HG02798 (cell line): Measurements from ENCODE around the gene MYT1.

Source experiments
- ATAC-seq: cut with Tn5 transposase; IDR thresholded peaks from one replicate; pipeline ENCODE4 v1.9.1; 2021; ENCODE audit warnings: mild to moderate bottlenecking; ENCODE audit not compliant: unreplicated experiment, poor library complexity

MYT1 gene

DNA sequence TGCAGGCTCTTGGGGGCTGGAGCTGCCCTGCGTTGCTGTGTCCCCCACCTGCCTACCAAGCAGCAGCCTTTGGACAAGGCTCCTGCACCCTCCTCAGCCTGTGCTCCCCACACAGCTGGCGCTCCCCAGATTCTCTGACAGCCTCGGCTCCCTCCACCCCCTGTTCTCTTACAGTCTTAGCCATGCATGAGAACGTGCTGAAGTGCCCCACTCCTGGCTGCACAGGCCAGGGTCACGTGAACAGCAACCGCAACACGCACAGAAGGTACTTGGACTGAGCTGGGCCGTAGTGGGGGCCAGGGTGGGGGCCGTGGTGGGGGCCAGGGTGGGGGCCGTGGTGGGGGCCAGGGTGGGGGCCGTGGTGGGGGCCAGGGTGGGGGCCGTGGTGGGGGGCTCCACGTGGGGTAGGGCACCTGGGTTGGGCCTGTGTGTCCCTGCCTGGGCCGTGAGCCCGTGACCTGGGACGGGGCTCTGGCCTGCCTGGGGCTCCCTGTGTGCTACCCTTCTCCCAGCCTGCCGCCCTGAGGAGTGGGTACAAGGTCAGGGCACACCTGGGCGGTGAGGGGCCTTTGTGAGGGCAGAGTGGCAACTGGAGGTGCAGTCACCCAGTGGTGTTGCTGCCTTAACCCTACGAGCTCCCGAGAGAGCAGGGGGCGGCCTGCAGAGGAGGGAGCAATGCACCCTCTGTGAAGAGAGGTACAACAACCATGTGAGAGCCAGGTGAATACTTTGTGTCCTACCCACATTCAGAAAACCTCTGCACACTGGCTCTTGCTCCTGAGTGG is 47.8 kb downstream of the MYT1 start:
- no peak for ATAC-seq

DNA sequence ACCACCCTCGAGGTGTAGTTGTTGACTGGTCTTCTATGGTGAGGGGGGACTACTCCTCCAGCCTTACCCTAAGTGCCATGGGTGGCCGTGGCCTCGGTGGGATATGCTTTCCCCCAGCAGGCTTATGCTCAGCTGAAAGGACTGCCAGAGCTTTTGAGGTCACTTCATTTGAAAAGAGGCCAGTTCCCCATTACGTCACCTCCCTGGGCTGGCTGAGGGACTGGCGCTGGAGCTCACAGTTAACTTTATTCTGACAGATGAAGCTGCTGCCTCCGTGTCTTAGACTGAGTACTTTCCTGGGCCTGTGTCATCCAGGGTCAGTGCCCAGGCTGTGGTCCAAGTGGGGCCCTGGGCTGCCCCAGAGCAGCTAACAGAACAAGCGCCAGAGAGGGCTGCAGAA is 48.5 kb downstream of the MYT1 start:
- ATAC-seq = no peak

DNA sequence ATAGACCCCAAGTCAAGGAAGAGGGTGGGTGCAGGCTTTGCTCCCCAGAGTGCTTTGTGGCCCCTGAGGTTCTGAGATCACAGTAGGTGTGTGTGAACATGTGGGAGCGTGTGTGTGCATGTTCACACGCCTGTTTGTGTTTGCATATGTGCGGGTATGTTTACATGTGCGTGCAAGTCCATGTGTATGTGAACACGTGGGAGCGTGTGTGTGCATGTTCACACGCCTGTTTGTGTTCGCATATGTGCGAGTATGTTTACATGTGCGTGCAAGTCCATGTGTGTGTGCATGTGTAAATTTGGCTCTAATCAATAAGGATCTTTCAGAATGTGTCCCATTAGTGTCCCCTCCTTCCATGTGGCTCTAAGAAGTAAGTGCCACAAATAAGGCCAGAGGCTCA is 49.9 kb downstream of the MYT1 start:
- ATAC-seq = no peak

DNA sequence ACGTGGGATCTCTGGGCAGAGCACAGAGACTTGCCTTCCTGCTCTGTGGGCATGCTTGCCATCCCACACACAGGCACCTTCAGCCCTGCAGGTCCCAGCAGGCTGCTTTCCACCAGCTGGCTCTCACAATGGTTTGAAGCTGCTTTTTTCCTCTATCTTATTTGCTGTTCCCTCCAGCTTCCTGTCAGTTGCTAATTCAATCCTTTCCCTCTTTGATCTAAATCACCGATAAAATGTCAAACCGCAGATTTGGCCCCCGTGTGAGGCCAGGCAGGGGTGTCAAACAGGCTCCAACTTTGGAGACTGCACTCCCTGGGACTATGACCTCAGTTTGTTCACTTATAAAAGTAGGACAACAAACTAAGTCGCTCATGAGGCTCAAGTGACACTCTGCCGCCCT is 50.7 kb downstream of the MYT1 start:
- ATAC-seq = no peak

DNA sequence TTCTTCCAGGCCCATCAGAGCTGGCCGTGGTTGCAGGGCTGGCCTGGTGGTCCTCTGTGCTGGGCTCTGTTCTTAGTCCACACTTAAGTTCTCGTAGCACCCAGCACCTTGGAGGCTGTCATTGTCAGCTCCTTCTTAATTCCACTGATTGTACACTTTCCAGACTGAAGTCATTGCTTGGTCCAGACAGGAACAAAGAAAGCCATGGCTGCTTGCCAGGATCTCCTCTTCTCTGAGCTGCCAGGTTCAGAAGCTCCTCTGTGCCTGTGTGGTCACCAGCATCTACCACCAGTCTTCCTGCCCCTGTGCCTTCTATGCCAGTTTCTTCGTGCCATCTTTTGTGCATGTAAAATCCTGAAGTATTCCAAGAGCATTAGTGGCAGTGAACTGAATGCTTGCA is 51.8 kb downstream of the MYT1 start:
- no peak for ATAC-seq

DNA sequence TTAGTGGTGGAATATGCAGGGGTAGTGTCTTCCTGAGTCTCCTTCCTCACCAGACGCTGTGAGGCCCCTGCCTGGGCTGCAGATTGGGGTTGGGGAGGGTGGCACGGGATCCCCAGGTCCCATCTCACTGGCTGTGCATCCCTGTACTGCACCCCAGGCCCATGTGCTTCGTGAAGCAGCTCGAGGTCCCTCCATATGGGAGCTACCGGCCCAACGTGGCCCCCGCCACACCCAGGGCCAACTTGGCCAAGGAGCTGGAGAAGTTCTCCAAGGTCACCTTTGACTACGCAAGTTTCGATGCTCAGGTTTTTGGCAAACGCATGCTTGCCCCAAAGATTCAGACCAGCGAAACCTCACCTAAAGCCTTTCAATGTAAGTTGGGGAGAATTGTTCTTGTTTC is 52.7 kb downstream of the MYT1 start:
- ATAC-seq = no peak

DNA sequence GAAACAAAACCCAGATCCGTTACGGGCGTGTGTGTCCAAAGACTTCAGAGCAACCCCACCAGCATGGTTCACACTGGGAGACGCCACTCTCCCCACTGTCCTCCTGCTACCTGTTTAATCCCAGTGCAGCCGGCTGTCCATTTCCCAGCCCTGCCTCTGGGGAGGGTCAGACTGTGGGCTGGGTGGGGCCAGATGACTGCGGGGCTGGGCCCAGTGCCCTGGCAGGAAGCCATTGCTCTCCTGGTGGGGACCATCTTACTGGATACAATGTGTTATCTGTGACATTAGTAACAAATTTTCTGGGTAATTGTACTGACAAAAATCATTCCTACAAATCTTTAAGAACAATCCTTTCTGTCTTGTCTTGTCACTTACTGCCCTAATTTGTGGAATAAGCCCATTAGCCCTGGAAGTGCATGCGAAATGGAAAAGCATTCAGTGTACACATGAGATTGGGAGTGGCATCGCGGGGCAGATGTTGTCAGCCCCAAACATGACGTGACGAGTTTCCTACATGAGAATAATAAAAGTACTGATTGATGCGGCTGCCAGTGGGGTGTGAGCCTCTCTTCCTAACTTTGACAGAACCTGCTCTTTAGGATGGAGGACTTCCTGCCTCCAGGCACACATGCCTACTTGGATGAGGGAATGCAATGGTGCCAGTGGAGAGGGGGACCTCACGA is 53.4 kb downstream of the MYT1 start:
- no peak for ATAC-seq

DNA sequence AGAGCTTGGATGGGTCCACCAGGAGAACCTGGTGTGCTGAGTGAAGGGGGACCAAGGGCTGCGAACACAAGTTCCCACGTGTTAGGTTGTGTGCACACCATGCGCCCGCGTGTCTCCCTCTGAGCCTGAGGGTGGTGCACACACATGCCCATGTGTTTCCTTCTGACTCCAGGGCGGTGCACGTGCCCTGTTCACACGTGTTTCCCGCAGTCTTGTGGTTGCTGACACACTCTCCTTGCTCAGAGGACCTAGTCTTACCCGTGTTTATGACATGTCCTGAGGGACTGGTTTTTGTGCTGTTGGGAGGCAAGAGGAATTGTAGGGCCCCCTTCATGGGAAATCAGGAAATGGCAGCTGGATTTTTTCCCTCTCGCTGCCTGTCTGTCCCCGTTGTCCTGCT is 55.0 kb downstream of the MYT1 start:
- ATAC-seq = no peak

DNA sequence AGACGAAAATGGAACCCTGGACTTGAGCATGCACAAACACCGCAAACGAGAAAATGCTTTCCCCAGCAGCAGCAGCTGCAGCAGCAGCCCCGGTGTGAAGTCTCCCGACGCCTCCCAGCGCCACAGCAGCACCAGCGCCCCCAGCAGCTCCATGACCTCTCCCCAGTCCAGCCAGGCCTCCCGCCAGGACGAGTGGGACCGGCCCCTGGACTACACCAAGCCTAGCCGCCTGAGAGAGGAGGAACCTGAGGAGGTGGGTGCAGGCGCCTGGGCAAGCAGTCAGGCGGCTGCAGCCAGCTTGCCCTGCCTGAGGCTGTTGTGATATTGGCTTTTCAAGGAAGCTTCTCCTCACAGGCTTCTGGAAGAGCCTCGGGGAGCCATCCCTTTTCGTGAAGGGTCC is 55.5 kb downstream of the MYT1 start:
- ATAC-seq = no peak

DNA sequence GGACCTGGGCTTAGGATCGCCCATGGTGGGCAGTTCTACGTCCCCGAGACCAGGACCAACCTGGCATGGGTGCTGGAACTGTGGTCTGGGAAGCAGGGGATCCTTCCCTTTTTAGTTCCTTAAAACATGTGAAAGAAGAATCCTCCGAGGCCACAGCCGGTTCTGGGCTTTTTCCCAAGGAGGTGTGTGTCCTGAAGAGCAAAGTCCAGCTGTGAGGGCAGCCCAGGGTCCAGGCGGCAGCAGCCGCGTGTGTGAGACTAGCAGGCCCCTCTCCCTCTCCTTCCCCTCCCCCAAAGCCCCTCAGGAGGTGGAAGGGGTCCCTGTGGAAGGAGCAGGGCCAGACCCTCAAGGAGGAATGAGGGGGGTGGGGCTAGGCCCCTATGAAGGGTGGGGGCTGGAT is 56.2 kb downstream of the MYT1 start:
- ATAC-seq = no peak

DNA sequence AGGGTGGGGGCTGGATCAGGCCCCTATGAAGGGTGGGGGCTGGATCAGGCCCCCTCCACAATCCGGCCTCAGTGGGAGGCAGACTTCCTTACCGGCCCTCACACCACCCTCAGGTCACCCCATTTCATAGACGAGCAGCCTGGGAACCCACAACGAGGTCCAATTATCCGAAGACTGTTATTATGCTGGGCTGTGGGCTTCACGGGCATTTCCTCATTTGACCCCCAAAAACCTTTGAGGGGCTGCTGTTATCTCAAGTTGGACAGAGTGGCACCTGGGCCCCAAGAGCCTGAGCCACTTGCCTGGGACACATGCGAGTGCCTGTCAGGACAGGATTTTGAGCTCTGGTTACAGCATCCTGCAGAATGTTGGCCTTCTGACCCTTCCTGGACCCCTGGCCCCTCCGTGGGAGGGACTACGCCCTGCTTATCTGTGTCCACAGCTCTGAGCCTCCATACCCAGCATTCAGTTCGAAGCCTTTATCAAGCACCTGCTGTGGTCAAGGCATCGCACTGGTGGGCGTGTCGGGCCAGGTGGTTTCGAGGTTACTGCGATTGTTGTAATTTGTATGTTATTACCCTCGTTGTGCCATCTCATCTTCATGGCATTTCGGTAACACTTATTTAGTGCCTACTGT is 56.8 kb downstream of the MYT1 start:
- no peak for ATAC-seq

DNA sequence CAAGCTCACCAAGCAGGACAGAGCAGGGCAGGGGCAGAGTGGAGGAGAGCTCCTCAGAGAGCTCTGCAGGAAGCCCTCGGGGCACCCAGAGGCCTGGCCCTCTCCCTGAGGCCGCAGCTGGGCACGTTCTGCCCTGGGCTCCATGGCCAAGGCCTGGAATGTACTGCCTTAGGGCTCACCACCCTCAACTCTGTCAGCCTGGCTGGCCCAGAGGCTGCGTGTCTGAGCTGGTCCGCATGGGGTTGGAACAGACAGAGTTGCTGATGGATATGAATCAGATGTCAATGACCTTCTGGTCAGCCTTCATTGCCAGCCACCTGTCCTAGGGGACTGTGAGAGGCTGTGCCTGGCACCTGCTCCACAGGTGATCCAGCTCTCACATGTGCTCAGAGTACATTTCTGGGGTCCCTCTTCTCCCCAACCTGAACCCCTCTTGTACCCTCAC is 58.1 kb downstream of the MYT1 start:
- no peak for ATAC-seq

DNA sequence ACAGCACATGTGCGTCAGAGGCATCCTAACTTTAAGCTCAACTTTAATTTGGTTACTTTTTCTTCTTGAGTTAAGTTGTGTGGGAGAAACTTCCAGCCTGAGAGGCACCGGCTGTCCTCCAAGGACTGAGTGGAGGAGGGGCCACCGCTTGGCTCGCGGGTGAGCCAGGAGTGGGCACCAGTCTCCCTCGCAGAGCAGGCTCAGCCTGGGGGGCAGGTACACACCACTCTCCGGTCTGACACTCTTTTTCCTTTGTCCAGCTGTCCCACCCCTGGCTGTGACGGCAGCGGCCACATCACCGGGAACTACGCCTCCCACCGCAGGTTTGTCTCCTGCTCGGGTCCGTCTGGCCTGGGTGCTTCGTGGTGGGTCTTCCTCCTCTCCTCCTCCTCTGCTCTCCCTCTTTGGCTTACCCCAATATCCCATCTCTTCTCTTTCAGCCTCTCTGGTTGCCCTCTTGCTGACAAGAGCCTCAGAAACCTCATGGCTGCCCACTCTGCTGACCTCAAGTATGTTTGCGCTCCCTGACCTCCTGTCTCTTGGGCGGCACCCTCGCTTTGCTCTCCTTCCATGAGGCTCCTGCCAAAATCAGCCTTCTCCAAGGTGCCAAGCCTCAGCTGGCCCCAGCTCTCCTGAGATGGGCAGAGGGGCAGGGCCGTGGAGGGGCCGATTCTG is 58.7 kb downstream of the MYT1 start:
- ATAC-seq = no peak

DNA sequence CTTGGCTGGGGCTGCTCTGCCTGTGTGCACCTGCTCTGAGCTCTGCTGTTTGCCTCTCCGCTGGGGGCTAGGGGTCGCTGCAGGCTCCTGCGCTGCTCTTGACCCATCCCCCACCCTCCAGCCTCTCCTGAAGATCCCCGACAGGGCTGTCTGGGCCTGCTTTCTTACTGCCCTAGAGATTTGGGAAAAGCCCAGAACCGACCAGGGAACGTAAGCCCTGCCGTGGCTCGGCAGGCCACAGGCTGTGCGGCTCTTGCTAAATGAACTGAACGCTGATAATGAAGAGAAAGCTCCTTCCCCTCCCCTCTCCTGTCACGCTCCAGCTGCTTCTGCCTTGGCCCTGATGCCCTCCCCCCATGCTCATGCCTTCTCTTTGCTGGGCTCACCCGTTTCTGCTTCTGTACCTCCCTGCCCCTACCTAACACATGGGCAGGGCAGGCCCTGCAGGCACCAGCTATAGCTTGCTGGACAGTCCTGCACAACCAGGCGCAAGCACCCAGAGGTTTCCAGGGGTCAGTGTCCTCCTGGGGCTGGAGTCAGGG is 59.3 kb downstream of the MYT1 start:
- ATAC-seq = no peak

DNA sequence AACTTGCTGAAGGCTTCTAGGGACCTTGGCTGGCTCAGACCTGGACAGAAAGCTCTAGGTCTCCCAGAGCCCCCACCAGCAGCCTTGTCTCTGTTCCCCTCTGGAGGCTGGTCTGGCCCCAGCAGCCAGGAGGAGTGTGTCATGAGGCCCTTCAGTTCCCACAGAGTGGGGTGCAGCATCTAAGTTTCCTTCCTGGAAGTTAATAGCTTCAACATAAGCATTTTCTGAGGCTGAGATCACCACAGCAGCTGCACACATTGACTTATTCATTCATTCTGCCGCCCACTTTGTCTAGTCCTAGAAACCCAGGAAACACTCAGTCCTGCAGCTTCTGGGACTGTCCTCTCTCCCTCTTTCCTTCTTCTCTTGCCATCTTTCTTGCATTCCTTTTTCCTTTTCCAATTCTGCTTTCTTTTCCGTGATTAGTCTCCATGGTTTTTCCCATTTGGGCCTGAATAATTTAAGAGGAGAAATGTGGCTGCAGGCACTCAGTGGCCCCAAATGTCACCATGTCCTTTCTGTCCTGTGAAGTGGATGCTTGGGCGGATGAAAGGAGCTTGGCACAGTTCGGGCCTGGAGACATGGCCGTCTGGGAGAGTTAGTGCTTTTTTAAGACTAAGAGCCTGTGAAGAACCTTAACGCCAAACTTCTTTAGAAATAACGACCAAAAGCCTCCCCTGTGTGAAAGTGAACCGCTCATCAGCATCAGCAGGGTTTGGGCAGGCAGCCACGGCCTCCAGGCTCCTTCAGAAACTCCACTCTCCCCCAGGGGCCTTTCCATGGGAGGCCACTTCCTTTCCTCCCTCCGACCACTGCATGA is 60.3 kb downstream of the MYT1 start:
- ATAC-seq = no peak

DNA sequence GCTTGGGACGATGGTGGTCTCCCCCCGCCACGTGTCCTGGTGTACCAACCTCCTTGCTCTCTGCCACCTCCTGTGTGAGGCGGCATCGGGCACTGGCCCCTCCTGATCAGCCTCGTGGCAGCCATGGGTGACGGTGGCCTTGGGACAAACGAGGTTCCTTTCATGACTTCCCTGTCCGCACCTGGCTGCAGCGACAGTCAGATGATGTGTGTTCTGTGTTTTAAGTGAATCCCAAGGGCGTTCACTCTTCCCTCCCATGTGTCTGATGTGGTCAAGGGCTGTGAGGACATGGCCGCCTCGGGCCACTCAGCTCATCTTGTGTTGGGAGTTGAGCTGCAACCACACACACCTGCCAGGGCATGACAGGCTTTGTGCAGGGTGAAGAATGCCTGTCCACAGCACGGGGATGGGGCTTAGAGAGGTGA is 60.9 kb downstream of the MYT1 start:
- ATAC-seq = no peak

DNA sequence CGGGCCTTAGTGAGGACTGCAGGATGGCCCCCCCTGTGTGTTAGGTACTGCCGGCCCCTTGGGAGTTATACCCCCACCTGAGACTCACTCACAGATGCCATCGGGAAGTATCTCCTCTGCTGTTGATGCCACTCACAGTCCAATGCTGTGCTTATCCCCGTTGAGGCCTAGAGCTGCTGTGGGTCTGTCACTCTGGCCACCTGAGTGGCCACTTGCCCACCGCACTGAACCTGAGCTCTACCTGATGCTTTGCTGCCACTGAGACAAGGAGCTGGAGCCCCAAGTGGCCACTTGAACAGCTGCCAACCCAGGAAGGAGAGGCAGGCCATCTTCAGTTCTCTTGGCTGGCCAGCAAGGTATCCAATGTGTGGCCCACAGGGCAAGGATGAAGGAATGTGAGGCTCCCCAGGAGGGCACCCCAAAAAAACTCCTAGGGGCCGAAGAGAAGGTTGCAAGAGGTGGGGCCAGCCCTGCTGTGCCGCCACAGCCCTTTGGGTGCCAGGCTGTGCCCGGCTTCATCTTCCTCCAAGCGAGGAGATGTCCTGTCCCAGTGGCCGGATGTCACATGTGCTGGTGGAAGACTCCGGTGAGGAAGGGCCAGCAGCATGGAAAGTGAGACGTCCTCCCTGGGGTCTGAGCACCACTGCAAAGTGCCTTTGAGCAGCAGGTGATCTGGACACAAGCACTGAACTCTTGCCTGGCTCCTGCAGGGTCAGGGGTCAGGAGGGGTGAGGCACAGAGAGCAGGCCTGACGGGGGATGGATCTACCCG is 61.8 kb downstream of the MYT1 start:
- no peak for ATAC-seq

DNA sequence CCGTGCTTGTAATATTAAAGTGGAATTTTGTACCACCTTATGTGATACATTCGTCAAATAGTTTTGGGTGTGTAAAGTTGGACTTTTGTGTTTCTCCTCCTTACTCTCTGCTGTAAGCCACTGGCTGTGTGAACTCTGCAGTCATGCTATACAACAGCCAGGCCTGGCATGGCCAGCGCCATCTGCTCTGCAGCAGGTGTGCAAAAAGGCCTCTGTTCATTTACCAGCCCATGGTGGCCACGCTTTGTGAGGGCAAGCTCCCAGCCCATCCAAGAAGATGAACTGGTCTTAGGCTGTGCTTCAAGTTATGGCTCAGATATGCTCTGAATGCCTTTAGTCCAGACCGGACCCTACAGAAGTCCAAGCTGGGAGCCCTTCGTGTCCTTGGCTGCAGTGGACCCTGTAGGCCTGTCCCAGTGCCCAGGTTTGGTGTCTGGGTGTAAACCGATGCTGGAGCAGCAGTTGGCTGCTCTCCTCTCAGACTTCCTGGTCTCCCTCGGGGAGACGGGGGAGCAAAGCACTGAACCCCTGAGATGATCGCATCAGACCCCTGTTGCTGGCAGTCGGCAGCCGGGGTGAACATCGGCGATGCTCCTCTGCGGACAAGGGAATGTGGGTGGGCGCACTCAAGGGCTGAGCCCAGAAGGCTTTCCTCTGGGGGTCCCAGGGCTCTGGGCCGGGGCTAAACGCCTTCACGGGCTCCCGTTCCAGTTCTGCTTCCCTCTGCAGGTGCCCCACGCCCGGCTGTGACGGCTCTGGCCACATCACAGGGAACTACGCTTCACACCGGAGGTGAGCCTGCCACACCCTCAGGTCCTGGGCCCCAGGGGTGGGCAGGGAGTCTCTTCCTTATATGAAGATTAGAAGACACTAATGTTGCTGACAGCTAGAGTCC is 62.7 kb downstream of the MYT1 start:
- ATAC-seq = no peak
